Erythroblast (primary cell): ENCODE results near the gene GJB3.

Experiments
- GATA1 ChIP-seq: IDR thresholded peaks from 2 replicates; pipeline ENCODE4 v1.6.1; 2011; ENCODE audit warnings: low read depth, mild to moderate bottlenecking, control low read depth, low read length, moderate library complexity
- POLR2A ChIP-seq: IDR thresholded peaks from 2 replicates; pipeline ENCODE4 v1.6.1; 2011; ENCODE audit warnings: mild to moderate bottlenecking, low read length

- TF ChIP-seq POLR2A: no peak
- TF ChIP-seq GATA1: no peak
These were observed 904 bp downstream of the GJB3 start for GRCh38 chr1:34781844-34782391.
